AG08395 (cell line): ENCODE results near the gene RPS6KA1.

ENCODE experiments used
- DNase-seq: peaks from one replicate; pipeline ENCODE4 v3.0.0; 2012; ENCODE audit warnings: mixed read lengths, low spot score

Gene RPS6KA1

DNA sequence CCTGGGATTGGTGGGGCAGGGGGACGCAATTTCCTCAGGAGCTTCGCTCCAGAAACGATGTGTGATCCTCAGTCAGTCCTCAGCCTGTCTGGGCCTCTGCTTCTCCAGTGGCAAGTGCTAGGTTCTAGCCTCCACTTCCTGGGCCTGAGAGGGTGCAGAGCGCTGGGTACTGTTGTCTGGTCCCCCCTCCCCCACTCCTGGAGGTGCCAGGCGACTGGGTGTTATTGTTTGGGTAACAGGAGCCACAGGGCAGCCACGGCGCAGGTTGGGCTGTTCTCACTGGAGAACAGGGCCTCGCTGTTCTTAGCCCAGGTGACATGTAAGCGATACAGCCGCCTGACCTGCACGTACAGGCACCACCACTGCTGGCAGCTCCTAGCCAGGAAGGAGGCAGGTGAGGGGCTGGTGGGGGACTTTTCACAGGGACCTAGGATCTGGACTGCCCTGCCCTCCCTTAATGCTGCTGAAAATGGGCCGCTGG lies 2.1 kb downstream of the RPS6KA1 start:
- no peak for DNase-seq

DNA sequence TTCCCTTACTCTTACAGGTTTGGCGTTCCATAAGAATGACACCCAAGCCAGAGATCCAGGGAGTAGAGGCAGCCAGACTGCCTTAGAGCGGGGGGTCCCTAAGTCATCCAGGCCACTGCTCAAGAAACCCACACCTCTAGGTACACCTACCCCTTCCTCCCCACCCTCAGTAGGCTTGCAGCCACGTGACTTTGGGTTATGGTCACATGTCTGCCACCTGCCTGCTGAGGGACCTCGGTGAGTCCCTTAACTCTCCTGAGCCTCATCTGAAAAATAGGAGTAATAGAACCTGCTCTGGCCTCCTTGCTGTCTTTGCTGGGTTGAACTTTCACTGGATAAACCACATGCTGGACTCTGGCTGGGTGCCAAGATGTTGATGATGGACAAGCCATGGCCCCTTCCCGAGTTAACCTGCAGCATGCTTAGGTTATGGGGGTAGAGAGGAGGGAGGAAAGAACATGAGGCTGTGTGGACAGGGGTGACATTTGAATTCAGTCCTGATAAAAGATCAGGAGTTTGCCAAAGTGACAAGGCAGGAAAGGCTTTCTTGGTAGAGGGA lies 4.5 kb downstream of the RPS6KA1 start:
- no peak for DNase-seq

DNA sequence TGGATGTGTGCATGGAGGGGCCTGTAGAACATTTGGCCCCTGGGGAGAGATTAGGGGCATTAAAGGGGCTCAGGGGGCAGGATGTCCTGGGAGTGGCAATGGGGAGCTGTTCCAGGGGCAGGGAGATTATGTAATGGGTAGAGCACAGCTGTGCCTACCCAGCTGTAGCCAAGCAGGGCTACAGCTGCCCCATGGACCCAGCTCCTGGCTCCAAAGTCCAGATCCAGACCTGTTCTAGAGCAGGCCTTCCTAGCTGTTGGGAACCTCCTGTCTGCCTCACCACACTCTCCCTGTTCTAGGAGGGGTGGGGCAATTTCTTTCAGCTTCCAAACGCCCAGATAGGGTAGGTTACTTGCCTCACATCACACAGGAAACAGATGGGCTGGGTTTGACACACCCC lies 5.6 kb downstream of the RPS6KA1 start:
- DNase-seq, result no peak

DNA sequence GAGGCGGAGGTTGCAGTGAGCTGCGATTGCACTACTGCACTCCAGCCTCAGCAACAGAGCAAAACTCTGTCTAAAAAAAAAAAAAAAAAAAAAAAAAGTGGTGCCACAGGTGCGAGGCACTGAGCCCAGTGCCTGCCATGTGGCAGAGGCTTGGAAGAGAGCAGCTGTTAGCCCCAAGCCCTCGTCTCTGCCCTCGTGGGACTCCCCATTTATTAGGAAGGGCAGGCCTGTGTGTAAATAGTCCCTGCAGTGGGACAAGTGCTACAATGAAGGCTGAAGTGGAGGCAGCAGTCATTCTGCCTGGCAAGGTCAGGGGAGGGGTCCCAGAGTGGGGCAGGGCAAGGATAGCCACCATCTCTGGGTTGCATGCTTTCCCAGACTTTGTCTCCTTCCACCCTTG lies 6.5 kb downstream of the RPS6KA1 start:
- no peak for DNase-seq

DNA sequence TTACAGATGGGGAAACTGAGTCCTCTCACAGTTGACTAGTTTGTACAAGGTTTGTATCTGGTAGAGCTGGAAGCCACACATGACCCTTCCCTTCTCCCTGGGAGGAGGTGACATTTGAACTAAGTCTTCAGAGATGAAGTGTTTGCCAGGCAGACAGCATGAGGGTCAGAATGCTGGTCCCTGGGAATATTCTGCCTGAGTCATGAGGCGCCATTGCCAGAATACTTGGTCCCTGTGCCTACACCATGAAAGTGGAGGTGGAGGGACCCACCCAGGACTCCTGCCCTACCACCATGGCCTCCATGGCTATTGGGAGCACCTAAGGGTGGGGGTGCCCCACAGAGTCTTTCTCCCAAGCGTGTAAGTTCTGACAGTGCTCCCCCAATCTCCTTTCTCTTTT lies 7.0 kb downstream of the RPS6KA1 start:
- DNase-seq, result no peak

DNA sequence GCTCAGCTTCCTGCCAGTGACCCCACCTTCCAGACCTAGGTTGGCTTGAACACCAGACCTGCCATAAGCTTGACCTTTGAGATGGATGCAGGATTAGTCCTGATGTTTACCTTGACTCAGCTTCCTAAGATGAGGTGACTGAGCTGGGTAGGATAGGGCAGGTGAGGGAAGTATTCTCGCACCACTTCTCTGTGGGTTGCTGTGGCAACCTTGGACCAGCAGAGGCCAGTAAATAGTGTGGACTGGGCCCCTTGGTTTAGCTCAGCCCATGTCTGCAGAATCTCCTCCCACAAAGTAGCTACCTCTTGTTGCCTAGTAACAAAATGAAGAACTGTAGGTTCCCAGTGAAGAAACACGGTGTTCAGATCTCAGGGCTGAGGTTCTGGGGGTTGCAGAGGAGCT lies 8.4 kb downstream of the RPS6KA1 start:
- DNase-seq, result peak; percentile 37

DNA sequence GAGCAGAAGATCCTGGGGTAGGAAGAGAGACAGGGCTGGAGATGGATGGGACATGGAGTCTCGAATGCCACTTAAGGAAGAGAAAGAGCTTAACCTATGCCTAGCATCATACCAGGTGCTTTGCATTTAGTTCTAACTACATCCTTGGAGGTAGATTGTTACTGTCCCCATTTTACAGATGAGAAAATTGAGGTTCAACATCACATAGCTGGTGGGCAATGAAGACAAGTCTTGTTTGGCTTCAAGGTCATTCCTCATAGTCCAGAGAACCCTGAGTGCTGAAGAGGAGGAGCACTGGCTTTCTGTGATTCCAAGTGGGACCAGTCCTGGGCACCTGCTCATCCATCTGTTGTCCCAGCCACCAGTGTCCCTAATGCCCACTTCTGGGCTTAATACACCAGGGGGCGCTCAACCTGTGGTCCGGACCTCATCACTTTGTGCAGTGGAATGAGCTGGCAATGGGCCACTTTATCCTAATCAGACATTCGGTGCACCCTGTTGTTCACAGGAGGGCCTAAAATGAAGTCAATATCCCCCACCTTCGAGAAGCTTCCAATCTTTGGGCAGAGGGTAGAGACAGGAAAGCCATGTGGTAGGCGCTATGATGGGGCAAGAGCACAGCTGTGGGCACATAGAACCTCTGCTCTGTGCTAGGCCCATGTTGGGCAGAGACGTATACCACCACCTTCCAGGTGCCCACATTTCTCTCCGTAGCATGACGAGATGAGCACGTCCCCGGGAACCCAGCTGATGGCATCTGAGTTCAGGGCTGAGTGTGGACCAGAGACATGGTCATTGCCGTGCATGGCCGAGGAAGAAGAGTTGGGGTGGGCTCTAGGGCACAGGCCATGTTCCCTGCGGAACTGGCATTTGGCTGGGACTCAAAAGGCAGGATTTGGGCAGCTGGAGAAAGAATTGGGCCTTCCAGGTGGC lies 9.2 kb downstream of the RPS6KA1 start:
- peak; percentile 61 for DNase-seq

DNA sequence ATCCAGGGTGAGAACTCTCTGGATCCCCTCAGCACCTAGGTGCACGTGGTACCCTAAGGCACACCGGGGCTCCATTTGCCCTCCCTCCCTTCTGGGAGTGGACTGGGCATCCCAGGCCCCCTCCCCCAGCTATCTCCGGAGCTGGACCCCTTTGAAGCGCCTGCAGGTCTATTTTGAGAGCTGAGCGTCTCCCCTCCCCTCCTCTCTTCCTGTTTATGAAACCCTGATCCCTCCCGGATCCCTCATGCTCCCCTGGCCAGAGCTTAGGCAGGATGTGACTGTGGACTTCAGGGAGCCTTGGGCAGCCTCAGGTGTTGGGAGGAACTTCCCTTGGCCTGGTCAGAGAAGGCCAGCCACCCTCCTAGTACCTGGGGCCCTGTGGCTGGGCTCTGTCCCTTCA lies 10.2 kb downstream of the RPS6KA1 start:
- no peak for DNase-seq

DNA sequence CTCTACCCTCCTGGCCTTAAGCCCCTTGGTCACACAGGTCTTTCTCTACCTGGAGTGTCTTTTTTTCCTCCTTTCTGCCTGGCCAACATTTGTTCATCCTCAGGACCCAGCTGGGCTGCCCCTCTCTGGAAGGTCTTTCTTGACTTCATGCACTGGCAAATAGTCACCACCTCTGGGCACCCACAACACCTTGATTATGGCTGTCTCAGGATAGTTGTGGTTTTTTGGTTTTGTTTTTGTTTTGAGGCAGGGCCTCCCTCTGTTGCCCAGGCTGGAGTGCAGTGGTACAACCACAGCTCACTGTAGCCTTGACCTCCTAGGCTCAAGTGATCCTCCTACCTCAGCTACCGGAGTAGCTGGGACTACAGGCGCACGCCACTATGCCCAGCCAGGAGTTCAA lies 10.8 kb downstream of the RPS6KA1 start:
- DNase-seq, result no peak

DNA sequence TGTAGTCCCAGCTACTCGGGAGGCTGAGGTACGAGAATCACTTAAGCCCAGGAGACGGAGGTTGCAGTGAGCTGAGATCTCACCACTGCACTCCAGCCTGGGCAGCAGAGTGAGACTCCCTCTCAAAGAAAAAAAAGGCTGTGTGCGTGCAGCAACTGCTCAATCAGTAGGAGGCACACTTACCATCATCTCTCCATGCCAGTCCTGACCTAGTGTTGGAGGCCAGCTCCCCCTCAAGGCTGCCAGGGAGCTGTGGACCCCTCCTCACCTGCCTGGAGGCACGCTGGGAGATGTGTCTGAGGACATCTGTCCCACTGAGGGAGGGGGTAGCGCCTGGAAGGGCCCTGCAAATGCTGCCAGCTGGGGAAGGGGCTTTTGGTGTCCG lies 11.9 kb downstream of the RPS6KA1 start:
- DNase-seq, result no peak

DNA sequence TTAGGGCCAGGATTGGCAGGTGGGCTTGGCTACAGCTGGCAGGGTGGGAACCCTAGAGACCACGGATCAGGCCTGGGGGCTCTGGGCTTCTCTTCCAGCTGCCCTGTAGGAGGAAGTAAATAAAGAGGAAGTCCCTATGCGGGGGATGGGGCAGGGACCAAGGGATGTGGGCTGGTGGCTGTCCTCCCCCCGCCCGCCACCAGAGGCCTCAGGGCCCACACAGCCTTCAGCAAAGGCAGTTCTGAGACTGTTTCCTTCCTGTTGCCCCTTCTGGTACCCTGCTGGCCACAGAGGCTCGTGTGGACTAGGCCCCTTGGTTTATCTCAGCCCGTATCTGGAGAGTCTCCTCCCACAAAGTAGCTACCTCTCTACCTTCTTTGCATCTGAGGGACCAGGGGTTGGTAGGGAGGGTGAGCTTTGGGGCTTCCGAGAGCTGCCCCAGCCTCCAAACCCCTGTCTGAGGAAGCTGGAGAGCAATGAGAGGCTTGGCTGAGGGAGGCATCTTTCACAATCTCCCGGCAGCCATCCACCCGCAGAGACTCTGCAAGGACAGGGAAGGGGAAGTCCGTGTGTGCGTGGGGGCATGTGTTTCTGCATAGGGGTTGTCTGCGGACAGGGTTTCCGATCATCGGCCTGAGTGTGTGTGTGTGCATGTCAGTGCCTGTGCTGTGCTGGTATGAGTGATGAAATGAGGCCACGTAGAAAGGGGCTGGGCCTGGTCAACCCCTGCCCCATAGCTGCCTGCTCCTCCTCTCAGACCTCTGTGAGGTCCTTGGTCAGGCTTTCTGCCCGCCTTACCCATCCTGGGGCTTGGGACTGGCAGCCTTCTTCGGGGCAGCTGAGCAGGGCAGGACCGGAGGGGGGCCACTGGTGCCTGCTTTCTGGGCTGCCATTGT lies 12.5 kb downstream of the RPS6KA1 start:
- peak; percentile 51 for DNase-seq

DNA sequence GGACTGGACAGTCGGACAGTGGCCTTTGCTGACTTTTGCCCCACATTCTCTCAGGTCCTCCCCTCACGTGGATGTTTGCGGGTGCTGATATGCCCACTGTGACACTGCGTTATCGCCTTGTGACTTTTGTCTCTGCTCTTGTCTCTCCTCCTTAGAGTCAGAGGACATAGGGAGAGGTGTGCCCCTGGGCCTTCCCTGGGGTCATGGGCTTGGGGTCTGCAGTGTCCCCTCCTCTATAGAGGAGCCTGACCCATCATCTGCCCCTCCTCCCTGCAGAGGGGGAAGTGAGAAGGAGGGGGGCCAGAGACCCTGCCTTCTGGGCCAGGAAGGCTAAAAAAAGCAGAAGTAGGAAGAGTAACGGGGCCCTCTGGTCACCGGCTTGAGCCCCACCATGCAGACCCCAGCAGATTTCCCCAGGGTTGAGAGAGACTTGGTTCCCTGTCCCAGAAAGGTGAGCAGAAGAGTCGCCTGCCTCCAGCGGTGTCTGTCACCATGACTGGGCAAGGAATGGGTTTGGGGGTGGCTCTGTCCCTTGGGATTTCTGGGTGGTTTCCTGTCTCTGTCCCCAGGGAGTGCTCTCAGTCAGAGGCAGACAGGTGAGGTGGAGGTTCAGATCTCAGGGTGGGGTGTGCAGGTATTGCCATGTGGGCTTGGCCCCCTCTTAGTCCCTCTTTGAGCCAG lies 13.3 kb downstream of the RPS6KA1 start:
- no peak for DNase-seq

DNA sequence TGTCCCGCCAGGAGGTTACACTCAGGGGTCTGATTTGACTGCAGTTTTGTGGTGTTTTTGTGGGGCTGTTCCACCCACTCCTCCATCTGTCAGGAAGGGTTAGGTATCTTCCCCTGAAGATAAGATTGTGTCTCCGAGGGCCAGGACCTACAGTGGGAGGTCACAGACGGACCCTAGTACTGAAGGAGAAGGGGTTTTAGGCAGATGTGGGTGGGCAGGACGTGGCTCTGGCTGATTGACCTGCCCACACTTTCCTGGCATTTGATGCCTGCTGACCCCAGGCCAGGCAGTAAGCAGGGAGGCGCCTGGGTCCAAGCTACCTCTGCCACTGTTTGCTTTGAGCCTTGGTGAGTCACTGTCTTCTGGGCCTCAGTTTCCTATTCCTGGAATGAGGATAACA lies 13.9 kb downstream of the RPS6KA1 start:
- no peak for DNase-seq

DNA sequence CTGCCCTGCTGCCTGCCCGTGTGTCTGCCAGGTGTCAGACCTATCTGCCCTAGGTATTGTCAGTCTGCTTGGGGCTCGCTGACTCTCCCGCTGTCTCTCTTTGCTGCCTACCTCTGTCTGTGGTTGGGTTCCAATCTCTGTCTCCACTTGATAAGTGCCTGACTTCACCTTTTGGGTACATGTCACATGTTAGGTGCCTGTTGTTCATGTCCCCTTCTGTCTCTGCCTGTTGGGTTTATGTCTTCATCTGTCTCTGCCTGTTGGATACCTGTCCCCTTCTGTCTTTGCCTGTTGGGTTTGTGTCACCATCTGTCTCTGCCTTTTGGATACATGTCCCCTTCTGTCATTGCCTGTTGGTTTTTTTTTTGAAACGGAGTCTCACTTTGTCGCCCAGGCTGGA lies 14.6 kb downstream of the RPS6KA1 start:
- no peak for DNase-seq

DNA sequence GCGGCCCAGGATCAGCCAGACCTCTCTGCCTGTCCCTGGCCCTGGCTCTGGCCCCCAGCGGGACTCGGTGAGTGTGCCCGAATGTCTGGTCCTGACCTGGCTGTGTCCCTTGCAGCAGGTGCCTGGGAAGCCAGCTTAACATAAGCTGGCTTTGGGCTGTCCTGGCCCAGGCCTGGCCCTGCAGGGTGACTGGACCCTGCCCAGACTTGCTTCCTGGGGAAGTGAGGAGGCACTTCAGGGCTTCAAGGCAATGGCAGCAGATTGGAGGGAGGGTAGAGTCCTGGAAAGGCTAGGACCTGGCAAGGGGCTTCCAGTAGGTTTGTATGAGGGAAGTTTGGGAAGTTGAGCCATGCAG lies 16.4 kb downstream of the RPS6KA1 start:
- no peak for DNase-seq

DNA sequence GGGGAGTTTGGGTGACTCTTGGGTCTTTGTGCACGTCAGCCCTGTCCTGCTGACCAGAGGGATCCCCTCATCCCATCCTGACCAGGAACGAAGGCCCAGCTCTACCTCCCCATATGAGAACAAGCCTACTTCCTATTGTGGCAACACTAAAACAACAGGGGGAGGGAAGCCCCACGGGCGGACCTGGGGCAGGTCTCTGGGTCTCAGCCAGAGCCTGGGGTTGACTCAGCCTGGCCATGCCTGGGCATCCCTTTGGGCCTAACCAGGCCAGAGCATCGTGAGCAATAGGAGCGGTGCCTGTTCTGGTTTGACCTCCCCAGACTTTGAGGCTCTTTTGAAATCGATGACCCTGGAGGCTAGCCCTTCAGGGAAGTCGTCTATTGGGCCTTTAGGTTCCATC lies 16.8 kb downstream of the RPS6KA1 start:
- no peak for DNase-seq

DNA sequence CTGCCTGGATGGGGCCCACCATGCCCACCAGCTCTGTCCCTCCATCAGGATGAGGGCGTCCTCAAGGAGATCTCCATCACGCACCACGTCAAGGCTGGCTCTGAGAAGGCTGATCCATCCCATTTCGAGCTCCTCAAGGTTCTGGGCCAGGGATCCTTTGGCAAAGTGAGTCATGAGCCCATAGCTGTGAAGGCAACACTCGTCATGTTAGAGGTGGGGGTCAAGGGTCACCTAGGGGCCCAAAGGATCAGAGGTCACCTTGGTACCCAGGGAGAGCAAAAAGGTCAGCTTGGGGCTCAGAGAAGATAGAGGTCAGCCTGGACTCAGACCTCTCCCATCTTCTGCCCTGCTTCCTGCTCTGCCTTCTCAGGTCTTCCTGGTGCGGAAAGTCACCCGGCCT lies 17.3 kb downstream of the RPS6KA1 start:
- no peak for DNase-seq

DNA sequence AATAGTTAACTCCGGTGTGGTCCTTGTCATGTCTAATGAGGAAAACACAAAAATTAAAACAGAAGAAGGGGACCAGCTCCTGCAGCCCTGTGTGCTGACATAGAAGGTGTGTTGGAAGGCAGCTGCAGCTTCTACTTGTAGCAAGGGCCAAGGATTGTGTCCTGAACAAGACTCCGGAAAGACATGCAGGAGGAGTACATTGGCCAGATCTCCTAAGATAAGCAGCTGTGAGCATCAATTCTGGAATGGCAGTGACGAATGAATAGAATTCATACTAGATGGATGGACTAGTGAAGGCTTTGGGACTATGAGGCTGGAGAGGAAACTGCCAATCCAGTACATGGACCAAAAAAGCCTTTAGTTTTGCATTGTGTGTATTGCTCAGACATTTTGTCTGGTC lies 19.3 kb downstream of the RPS6KA1 start:
- DNase-seq, result no peak

DNA sequence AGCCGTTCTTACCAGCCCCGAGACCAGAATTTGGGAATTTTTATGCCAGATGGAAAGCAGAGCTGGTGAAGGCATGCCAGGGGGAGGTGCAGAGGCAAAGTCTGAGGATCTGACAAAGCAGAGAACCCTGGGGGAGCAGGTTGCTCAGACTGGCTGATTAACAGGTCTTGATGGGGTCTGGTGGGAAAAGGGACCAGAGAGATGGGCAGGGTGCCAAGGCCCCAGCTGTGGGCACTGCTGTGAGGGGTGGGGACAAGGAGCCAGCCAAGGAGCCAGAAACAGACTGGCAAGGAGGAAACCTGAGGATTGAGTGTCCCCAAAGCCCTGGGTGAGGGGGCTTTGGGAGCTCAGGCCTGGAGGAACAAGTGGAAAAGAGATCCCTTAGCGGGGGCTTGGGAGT lies 21.4 kb downstream of the RPS6KA1 start:
- DNase-seq, result no peak

DNA sequence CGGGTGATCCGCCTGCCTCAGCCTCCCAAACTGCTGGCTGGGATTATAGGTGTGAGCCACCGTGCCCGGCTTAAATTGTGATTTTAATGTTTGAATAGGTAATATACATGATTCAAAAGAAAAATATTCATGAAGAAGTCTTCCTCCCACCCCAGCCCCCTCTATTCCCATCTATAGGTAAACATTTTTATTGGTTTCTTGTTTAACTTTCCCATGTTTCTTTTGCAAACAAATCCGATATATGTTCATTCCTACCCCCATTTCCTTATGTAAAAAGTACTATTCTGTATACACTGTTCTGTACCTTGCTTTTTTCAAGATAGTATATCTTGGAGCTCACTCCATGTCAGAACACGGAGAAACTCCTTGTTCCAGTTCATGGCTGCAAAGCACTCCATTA lies 23.2 kb downstream of the RPS6KA1 start:
- no peak for DNase-seq

DNA sequence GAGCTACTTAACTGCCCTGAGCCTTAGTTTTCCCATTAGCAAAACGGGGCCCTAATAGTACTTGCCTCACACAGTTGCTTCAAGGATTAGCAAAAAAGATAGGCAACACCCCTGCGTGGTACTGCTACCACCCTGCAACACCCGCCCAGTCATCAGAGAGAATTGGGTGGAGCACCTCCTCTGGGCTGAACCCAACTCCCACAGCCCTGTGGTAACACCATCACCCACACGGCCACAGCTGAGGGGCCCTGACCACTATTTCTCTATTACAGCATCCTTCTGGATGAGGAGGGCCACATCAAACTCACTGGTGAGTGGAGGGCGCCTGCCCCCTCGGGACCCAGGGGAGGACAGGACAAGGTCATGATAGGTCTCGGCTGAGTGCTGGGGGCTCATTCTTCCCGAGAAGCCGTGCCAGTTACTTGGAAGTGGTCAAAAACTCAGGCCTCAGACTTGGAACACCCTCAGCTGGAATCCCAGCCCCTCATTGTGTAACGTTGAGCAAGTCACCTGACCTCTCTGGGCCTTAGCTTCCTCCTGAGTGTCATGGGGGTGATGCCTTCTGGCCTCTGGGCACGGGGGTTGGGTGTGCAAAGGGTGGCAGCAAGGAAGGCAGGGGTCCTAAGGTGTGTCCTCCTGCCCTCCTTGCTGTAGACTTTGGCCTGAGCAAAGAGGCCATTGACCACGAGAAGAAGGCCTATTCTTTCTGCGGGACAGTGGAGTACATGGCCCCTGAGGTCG lies 24.6 kb downstream of the RPS6KA1 start:
- no peak for DNase-seq
